Activated naive CD4-positive, alpha-beta T cell treated with anti-CD3 and anti-CD28 coated beads for 36 hours (primary cell): Measurements from ENCODE around the gene TMEM229A. TPM values are rescaled to one million over a fixed set of nuclear protein-coding genes. Genes with fewer than 3 reads are reported as not detected.
"Not testable (repeated sequence)": the region's sequence is repeated elsewhere in the genome, so short reads cannot be mapped to it uniquely, and the experiment has no call there.

Experiments used
- CTCF ChIA-PET: fragments of 350-600 bp; sonication (Branson Sonifier 250); formaldehyde crosslinking; loops from one replicate; lab custom pipeline; 2021; ENCODE audit warnings: antibody characterized with exemption; lab: Charles Lee
- DNase-seq: peaks from one replicate; pipeline ENCODE4 v3.0.0-alpha.2; 2020
- H3K27ac Mint-ChIP-seq: one replicate; pipeline ENCODE4 v1.8.0; 2021; ENCODE audit warnings: mild to moderate bottlenecking, mixed read lengths
- H3K27me3 Mint-ChIP-seq: one replicate; pipeline ENCODE4 v1.8.0; 2021; ENCODE audit warnings: low read depth, mixed read lengths
- H3K36me3 Mint-ChIP-seq: one replicate; pipeline ENCODE4 v1.8.0; 2021; ENCODE audit warnings: low read depth, mixed read lengths
- H3K4me1 Mint-ChIP-seq: one replicate; pipeline ENCODE4 v1.8.0; 2021; ENCODE audit warnings: low read depth, mixed read lengths
- H3K4me3 Mint-ChIP-seq: one replicate; pipeline ENCODE4 v1.8.0; 2021; ENCODE audit warnings: mild to moderate bottlenecking, moderate library complexity, mixed read lengths
- H3K9me3 Mint-ChIP-seq: one replicate; pipeline ENCODE4 v1.8.0; 2021; ENCODE audit warnings: mixed read lengths
- intact Hi-C: fragments of 100-400 bp; cut with micrococcal nuclease; formaldehyde crosslinking; loops from one replicate; pipeline ENCODE4 v1.15.1; 2023
- total RNA-seq, 2 experiments: library from RNA; stranded (reverse); gene quantifications; one replicate each; pipeline ENCODE4 v1.2.3, GENCODE V29; 2021

TMEM229A gene
- total RNA-seq, 2 experiments from 2014 or later = not detected

DNA sequence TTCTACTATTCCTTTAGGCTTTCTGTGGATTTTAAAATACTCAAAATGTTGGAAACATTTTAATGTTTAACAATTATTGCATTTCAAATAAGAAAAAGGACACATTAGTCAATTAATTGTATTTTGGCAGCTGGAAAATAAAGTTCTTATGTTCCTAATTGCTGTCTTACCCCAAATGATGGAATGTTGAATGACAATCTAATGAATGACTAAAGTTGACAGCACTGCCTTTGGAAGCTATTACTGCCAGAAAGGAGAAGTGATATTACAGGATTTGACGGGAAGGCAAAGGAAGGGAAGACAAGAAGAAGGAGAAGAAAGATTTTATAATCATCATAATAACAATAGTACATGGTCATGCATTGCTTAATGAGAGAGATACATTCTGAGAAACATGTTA, 23.4 kb upstream of the TMEM229A start:
- H3K36me3 Mint-ChIP-seq = no peaks in the 10 kb centered on the region
- CTCF ChIA-PET = no interaction called here
- no peak overlapping the region for H3K4me3 Mint-ChIP-seq
- H3K27ac Mint-ChIP-seq = no peak overlapping the region
- H3K27me3 Mint-ChIP-seq = no peaks in the 10 kb centered on the region
- no peak for DNase-seq
- intact Hi-C loops = no loop called here
- H3K4me1 Mint-ChIP-seq = no peaks in the 10 kb centered on the region
- H3K9me3 Mint-ChIP-seq = no peaks in the 10 kb centered on the region

DNA sequence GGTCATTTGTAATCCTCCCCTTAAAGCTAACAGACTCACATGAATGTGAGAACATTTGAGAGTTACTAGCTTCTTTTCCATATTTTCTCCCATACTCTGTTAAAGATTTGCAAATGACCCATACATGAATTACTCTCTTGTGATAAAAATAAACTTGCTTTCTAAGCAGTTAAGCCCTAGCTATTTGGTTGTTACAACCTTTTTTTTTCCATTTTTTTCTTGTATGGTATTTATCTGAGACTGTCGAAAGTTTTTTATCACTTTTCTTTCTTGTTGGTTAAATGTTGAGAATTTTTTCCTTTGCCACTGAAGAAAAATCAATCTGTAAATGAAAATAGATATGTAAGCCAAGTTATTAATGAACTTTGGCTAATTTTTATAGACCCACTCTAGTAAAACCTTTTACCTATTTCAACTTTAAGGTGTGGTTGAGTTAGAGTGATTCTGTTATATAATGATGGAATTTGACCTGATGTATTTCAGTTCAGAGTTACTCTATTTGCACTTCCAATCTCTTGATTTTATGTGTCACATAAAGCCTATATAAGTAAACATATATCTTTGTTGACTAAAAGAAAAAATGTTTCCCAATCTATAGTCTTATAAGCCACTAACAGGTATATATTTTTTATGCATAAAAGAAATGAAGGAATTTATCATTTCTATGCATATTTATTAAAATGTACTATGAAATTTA, 19.0 kb upstream of the TMEM229A start:
- no peak for DNase-seq
- CTCF ChIA-PET = no interaction called here
- H3K27me3 Mint-ChIP-seq = no peaks in the 10 kb centered on the region
- no peaks in the 10 kb centered on the region for H3K36me3 Mint-ChIP-seq
- H3K27ac Mint-ChIP-seq = no peak overlapping the region
- H3K4me3 Mint-ChIP-seq = no peak overlapping the region
- H3K9me3 Mint-ChIP-seq = peaks cover 3% of the 10 kb centered on the region
- H3K4me1 Mint-ChIP-seq = no peaks in the 10 kb centered on the region
- intact Hi-C loops = no loop called here

DNA sequence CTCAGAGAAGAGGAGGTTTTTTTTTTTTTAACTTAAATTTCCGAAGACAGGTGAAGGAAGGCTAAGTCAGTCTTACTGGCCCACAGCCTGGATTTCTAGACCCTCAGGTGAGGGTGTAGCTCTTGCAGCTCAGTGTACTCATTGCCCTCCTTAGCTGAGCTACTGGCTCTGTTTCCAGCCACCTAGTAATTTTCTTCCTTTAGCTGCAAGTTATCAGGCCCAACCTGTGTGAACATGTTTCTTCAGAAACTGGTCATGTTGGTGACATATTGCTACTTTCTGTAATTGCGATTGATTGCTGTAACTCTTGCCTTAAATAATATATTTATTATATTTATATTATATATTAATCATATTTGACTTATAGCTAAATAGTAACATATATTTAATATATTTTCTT, 10.0 kb upstream of the TMEM229A start:
- H3K9me3 Mint-ChIP-seq = no peaks in the 10 kb centered on the region
- no peak overlapping the region for H3K4me3 Mint-ChIP-seq
- no peak for DNase-seq
- CTCF ChIA-PET = interaction anchor here (0.6 kb wide), 1 partner anchor 88 kb away, joined by 3 read pairs; no protein-coding TSS in a partner anchor
- peaks cover 4% of the 10 kb centered on the region for H3K27me3 Mint-ChIP-seq
- H3K4me1 Mint-ChIP-seq = no peaks in the 10 kb centered on the region
- H3K36me3 Mint-ChIP-seq = no peaks in the 10 kb centered on the region
- no peak overlapping the region for H3K27ac Mint-ChIP-seq
- intact Hi-C loops = no loop called here

DNA sequence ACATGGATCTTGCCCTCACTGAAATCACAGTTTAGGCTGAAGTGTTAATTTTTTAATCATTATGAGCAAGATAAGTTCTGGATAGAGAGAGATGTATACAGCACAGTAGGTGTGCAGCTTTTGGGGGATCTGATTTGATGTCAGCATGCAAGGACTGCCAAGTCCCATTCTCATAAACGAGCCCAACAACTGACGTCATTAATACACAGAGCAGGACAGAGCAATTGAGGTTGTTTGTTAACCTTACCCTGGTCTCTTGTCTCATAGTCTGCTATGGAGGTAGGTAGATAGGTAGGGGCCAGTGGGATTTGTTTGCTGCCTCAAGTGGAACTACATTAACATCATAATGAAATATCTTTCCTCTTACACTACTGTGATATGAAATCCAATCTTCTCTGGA, 8.6 kb upstream of the TMEM229A start:
- Mint-ChIP-seq H3K27ac (no peak overlapping the region), H3K27me3 (peaks cover 9% of the 10 kb centered on the region), H3K36me3 (no peaks in the 10 kb centered on the region), H3K4me3 (no peak overlapping the region), H3K9me3 (no peaks in the 10 kb centered on the region), H3K4me1 (no peaks in the 10 kb centered on the region)
- CTCF ChIA-PET = no interaction called here
- intact Hi-C loops = no loop called here
- no peak for DNase-seq

DNA sequence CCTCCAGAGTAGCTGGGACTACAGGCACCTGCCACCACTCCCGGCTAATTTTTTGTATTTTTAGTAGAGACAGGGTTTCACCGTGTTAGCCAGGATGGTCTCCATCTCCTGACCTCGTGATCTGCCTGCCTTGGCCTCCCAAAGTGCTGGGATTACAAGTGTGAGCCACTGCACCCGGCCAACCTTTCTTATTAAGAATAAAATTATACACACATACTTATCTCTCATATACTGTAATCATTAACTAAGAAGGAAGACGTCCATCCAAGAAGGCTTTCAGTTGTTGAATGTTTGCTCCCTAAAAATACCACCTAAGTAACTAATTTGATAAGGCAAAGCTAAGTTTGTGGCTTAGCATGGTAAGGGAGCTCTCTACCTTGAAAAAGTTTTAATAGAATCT, 5.0 kb upstream of the TMEM229A start:
- H3K4me1 Mint-ChIP-seq, H3K36me3 Mint-ChIP-seq, H3K27ac Mint-ChIP-seq, H3K4me3 Mint-ChIP-seq, DNase-seq, intact Hi-C loops, H3K9me3 Mint-ChIP-seq, CTCF ChIA-PET: not testable (repeated sequence)
- peaks cover 26% of the 10 kb centered on the region for H3K27me3 Mint-ChIP-seq

DNA sequence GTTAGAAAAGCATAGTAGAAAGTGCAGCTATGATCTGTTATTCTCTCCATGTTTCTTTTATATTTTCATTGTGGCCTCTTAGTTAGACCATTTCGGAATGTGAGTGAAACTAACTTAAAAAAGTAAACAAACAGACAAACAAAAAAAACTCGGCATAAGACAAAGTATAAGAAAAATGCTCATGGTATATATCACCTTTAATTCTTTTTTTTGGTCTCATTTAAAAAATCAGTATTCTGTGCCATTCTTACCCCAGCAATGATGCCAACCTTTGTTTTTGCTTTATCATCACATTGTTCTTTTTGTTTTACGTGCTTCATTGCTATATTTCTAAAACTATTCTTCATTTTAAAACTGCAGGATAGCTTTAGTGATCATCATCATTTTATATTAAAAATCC, 2.8 kb upstream of the TMEM229A start:
- Mint-ChIP-seq H3K27me3 (peaks cover 38% of the 10 kb centered on the region), H3K36me3 (no peaks in the 10 kb centered on the region), H3K4me3 (no peak overlapping the region), H3K4me1 (peaks cover 10% of the 10 kb centered on the region), H3K9me3 (no peaks in the 10 kb centered on the region), H3K27ac (no peak overlapping the region)
- intact Hi-C loops = no loop called here
- CTCF ChIA-PET = no interaction called here
- DNase-seq = no peak

DNA sequence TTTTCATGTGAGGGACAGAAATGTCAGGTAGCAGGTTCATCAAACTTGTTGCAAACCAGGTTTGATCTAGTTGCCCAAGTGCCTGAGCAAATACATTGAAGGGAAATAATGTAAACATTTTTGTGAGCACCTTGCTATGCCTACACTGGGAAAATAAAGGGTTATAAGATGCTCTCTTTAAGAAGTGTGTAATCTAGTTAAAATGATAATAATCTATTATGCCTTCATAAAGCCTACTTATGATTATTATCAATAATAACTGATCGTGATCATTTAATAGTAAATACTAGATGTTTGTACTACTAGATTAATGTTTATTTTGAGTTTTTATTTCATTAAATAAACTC, 1.9 kb upstream of the TMEM229A start:
- CTCF ChIA-PET = no interaction called here
- H3K36me3 Mint-ChIP-seq = no peaks in the 10 kb centered on the region
- H3K27ac Mint-ChIP-seq = no peak overlapping the region
- H3K4me1 Mint-ChIP-seq = peaks cover 10% of the 10 kb centered on the region
- H3K9me3 Mint-ChIP-seq = no peaks in the 10 kb centered on the region
- DNase-seq = no peak
- H3K4me3 Mint-ChIP-seq = no peak overlapping the region
- H3K27me3 Mint-ChIP-seq = peaks cover 42% of the 10 kb centered on the region
- intact Hi-C loops = no loop called here

DNA sequence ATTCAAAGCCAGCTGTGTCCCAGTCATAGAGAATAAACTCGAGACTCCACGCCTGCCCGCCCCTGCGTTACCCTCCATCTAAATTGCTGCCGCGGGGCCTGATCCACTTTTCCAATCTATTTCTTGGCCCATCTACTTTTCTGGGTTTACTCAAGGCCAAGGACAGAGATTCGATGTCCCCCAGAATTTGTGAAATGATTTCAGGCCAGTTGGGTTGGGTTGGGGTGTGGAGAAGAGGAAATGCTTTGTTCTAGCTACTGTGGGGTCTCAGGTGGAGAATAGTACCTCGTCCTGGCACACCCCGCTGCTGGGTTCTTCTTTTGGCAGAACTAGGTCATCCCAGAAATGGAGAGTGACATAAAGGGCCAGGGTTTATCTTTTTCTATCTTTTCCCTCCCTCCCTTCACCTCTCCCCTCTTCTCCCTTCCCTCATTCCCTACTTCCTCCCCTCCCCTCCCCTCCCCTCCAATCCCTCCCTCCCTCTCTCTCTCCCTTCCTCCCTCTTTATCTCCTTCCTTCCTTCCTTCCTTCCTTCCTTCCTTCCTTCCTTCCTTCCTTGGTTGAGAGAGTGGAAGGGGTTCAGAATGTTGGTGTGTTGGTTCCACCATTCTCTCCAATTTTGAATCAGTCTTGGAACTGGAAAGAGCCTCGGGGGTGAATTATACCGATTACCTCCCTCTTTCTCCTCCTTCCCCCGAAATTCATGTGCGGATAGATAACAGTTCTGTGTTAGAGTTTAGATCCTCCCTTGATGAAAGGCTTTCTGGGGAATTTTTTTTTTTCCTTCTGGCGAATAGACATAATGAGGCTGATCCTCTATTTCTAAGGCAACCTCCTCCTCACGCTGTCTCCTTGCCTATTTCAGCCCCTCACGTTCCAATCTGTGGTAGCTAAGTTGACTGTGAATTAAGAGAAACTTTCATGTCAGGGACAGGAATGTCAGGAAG, 1.2 kb upstream of the TMEM229A start:
- peaks cover 42% of the 10 kb centered on the region for H3K27me3 Mint-ChIP-seq
- no peaks in the 10 kb centered on the region for H3K36me3 Mint-ChIP-seq
- intact Hi-C loops = no loop called here
- no peak overlapping the region for H3K4me3 Mint-ChIP-seq
- H3K4me1 Mint-ChIP-seq = peaks cover 10% of the 10 kb centered on the region
- H3K9me3 Mint-ChIP-seq = no peaks in the 10 kb centered on the region
- no peak for DNase-seq
- no peak overlapping the region for H3K27ac Mint-ChIP-seq
- CTCF ChIA-PET = no interaction called here

DNA sequence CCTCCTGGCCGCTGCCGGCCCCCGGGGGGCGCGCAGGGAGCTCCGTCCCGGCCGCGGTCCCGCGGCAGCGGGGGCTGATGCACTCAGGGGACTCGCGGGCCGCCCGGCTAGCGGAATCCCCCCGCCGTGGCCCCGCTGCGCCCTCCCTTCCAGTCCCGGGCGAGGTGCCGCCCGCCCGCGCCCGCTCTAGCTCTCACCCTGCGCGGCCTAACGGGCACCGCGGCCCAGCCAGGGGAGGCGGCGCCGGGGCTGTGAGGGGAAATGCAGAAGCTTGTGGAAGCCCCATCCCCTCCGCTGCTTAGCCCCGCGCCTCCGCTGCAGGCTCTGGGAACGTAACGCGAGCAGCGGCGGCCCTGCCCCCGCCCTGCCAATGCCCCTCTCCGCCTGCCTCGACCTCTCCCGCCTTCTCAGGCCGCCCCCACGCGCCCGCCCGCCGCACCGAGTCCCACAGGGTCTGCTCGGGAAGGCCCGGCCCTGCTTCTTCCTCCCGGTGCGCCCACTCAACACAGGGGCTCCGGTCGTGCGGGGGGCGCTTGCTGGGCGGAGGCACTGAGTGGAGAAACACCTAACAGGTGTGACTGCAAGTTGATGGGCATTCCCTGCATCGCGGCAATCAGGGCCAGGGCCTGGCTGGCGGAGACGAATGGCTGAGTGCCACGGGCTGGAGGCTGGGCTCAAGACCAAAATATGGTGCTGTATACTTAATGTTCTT, 384 bp upstream of the TMEM229A start:
- no peak for DNase-seq
- intact Hi-C loops = no loop called here
- peaks cover 41% of the 10 kb centered on the region for H3K27me3 Mint-ChIP-seq
- H3K4me3 Mint-ChIP-seq = no peak overlapping the region
- no peaks in the 10 kb centered on the region for H3K9me3 Mint-ChIP-seq
- CTCF ChIA-PET = no interaction called here
- H3K36me3 Mint-ChIP-seq = no peaks in the 10 kb centered on the region
- H3K27ac Mint-ChIP-seq = no peak overlapping the region
- H3K4me1 Mint-ChIP-seq = peaks cover 10% of the 10 kb centered on the region

DNA sequence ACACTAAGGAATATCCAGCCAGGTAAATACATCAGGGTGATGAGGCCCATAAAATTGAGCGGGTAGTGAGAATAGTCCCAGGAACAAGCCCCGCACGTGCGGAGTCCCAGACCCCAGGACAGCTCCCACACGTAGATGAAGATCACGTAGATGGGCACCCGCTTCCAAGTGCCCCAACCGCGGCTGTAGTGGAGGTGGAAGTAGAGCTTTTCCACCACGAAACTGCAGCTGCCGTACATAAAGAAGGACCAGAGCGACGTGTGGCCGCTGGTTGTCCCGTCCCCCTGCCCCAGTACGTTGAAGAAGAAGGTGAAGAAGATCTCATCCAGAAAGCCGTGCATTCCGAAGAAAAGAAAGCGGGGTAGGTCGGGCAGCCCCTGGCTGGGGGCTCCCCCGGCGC, 948 bp downstream of the TMEM229A start:
- peaks cover 35% of the 10 kb centered on the region for H3K27me3 Mint-ChIP-seq
- no peaks in the 10 kb centered on the region for H3K9me3 Mint-ChIP-seq
- H3K4me1 Mint-ChIP-seq = peaks cover 10% of the 10 kb centered on the region
- DNase-seq = no peak
- intact Hi-C loops = no loop called here
- CTCF ChIA-PET = interaction anchor here (0.5 kb wide), 1 partner anchor 50 kb away, joined by 3 read pairs; no protein-coding TSS in a partner anchor
- H3K4me3 Mint-ChIP-seq = peak overlapping the region; percentile 66
- no peaks in the 10 kb centered on the region for H3K36me3 Mint-ChIP-seq
- no peak overlapping the region for H3K27ac Mint-ChIP-seq

DNA sequence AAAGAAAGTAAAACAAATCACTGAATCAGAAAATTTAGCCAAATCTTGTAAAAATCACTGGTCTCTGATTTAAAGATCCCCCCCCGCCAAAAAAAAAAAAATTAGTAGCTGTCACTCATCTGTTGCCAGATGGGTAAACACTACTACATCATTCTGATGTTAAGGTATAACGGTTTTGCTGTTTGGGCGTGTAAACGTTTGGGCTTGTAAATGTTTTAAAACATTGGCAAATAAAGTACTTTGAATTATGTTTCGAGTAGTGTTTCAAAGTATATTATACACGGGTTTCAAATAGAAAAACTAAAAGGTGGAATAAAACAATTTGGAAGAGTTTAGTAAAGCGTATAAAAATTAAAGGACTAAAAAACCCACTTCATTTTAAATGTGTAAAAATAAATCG, 1.5 kb downstream of the TMEM229A start:
- no peak for DNase-seq
- Mint-ChIP-seq H3K4me1 (peaks cover 10% of the 10 kb centered on the region), H3K9me3 (no peaks in the 10 kb centered on the region), H3K36me3 (no peaks in the 10 kb centered on the region), H3K27ac (no peak overlapping the region), H3K4me3 (no peak overlapping the region), H3K27me3 (peaks cover 33% of the 10 kb centered on the region)
- intact Hi-C loops = no loop called here
- CTCF ChIA-PET = no interaction called here

DNA sequence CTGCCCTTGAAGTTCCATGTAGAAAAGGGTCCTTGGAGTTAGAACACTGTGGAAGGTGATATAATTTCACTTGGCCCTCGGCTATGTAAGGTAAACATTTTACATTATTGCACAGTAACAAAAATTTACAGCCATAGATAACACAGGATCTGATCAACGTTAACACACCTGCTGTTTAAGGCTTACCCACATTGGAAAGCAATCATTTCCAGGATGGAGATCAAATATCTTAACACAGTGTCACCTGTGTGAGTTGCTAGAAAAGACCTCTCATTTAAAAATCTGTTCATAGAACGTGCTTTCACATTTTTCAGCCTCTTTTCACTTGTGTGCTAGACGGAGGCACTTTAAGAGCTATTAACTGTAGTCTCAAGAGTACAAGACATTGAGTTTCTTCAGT, 1.9 kb downstream of the TMEM229A start:
- CTCF ChIA-PET = no interaction called here
- no peak overlapping the region for H3K4me3 Mint-ChIP-seq
- intact Hi-C loops = no loop called here
- H3K36me3 Mint-ChIP-seq = no peaks in the 10 kb centered on the region
- no peak overlapping the region for H3K27ac Mint-ChIP-seq
- no peaks in the 10 kb centered on the region for H3K9me3 Mint-ChIP-seq
- DNase-seq = no peak
- peaks cover 31% of the 10 kb centered on the region for H3K27me3 Mint-ChIP-seq
- peaks cover 10% of the 10 kb centered on the region for H3K4me1 Mint-ChIP-seq
